ENCODE measurements around the gene MRPS7.

GRCh38 chr17:75267153-75267410 is 5.4 kb downstream of the MRPS7 start:
- TF ChIP-seq CTCF (IDR thresholded peaks at IDR 0.05; ENCODE audit: low read depth, low read length) = no peak
- TF ChIP-seq EZH2phosphoT487 (IDR thresholded peaks at IDR 0.05; ENCODE audit: low read depth) = no peak

Data from OCI-LY3 (cell line).